GM12878 (cell line): ENCODE measurements around the gene PDE6A. TPM values are rescaled to one million over a fixed set of nuclear protein-coding genes. Genes with fewer than 3 reads are reported as not detected.

Source experiments
- ATAC-seq: fragments of 200-7000 bp; cut with Tn5 transposase; 3 replicates; pipeline ENCODE4 v1.9.1; 2020; ENCODE audit warnings: mild to moderate bottlenecking, moderate library complexity
- BruUV-seq: library from RNA; stranded (reverse); fragments of 400-500 nt; replicated peaks from 2 replicates; lab custom pipeline; 2021; lab: Mats Ljungman, UMichigan
- CTCF ChIA-PET: fragments of 300-600 bp; sonication (Branson Sonifier 250); formaldehyde crosslinking; extraction: SDS; loops from one replicate; lab custom pipeline; 2021; ENCODE audit warnings: inconsistent platforms; lab: Yijun Ruan, JAX
- POLR2A ChIA-PET: fragments of 350-600 bp; formaldehyde crosslinking; extraction: SDS; loops from one replicate; lab custom pipeline; 2021; ENCODE audit warnings: inconsistent platforms; lab: Charles Lee
- RAD21 ChIA-PET: fragments of 300-600 bp; sonication (Branson Sonifier 250); formaldehyde crosslinking; loops from one replicate; lab custom pipeline; 2023; ENCODE audit warnings: antibody characterized with exemption; ENCODE audit not compliant: unreplicated experiment; lab: Charles Lee
- SMC1A ChIA-PET: fragments of 300-600 bp; sonication (Branson Sonifier 250); formaldehyde crosslinking; loops from one replicate; lab custom pipeline; 2023; ENCODE audit not compliant: unreplicated experiment, uncharacterized antibody; lab: Charles Lee
- DNase-seq: peaks from one replicate; pipeline ENCODE4 v3.0.0-alpha.2; 2011; ENCODE audit warnings: low read depth, low spot score
- FAIRE-seq: peaks from 3 replicates; lab custom pipeline; 2011; peaks lifted over from hg19 to GRCh38; lab: Jason Lieb, UNC
- H2AFZ ChIP-seq: 2 replicates; pipeline ENCODE4 v1.6.0; 2011; ENCODE audit warnings: low read depth, low read length, control low read depth; ENCODE audit not compliant: control insufficient read depth
- H3K27ac ChIP-seq: 2 replicates; pipeline ENCODE4 v1.5.1; 2011; ENCODE audit warnings: control low read depth; ENCODE audit not compliant: control insufficient read depth, insufficient read depth
- H3K27me3 ChIP-seq, 2 experiments: replicated peaks in 1 of 2; 2 replicates each; pipeline versions ENCODE4 v1.6.0 to v1.6.1; 2011; ENCODE audit warnings: low read length in 1 of 2; ENCODE audit not compliant: control insufficient read depth in 2 of 2, insufficient read depth in 2 of 2
- H3K36me3 ChIP-seq, 2 experiments: 2 replicates each; pipeline ENCODE4 v1.5.1; 2011; ENCODE audit warnings: low read length in 1 of 2; ENCODE audit not compliant: control insufficient read depth in 2 of 2, insufficient read depth in 2 of 2
- H3K4me1 ChIP-seq: 2 replicates; pipeline ENCODE4 v1.6.1; 2011; ENCODE audit warnings: mild to moderate bottlenecking, low read length, moderate library complexity, mixed read lengths; ENCODE audit not compliant: control insufficient read depth, insufficient read depth
- H3K4me2 ChIP-seq: 2 replicates; pipeline ENCODE4 v1.6.0; 2011; ENCODE audit warnings: control low read depth; ENCODE audit not compliant: control insufficient read depth, insufficient read depth
- H3K4me3 ChIP-seq: fragments of 200-600 bp; sonication (generic); 2 replicates; pipeline ENCODE4 v1.5.1; 2016
- H3K79me2 ChIP-seq: 2 replicates; pipeline ENCODE4 v1.6.0; 2011; ENCODE audit warnings: low read length; ENCODE audit not compliant: control insufficient read depth, insufficient read depth
- H3K9ac ChIP-seq: 2 replicates; pipeline ENCODE4 v1.8.0; 2011; ENCODE audit warnings: low read length, control low read depth, mixed read lengths; ENCODE audit not compliant: control insufficient read depth, insufficient read depth
- H3K9me3 ChIP-seq: replicated peaks from 3 replicates; pipeline ENCODE4 v1.5.1; 2011; ENCODE audit warnings: mild to moderate bottlenecking, low read length; ENCODE audit not compliant: control insufficient read depth, insufficient read depth
- H4K20me1 ChIP-seq: 2 replicates; pipeline ENCODE4 v1.6.0; 2011; ENCODE audit not compliant: control insufficient read depth, insufficient read depth
- CHD1 ChIP-seq: IDR thresholded peaks from 2 replicates; pipeline ENCODE4 v1.6.1; 2012; ENCODE audit warnings: low read depth, low read length, improper control_type of control experiment
- CHD4 ChIP-seq: fragments of 200-600 bp; sonication (generic); IDR thresholded peaks from 2 replicates; pipeline ENCODE4 v1.6.1; 2016; ENCODE audit warnings: mild to moderate bottlenecking
- GABPA ChIP-seq: IDR thresholded peaks from 2 replicates; pipeline ENCODE4 v1.6.1; 2014; ENCODE audit warnings: antibody characterized with exemption, low read depth, mild to moderate bottlenecking, inconsistent platforms
- MXI1 ChIP-seq: fragments of 150-350 bp; IDR thresholded peaks from 2 replicates; pipeline ENCODE4 v1.6.1; 2011; ENCODE audit warnings: low read depth, mild to moderate bottlenecking, inconsistent platforms, low read length, improper control_type of control experiment
- MYC ChIP-seq: IDR thresholded peaks from 2 replicates; pipeline ENCODE4 v1.6.1; 2011; ENCODE audit warnings: mild to moderate bottlenecking, low read length, moderate library complexity, inconsistent platforms; ENCODE audit not compliant: insufficient read depth, insufficient replicate concordance, insufficient read length, severe bottlenecking
- NFIC ChIP-seq: IDR thresholded peaks from 2 replicates; pipeline ENCODE4 v1.6.1; 2012; ENCODE audit warnings: low read depth, mild to moderate bottlenecking, inconsistent platforms, low read length, moderate library complexity
- SMC3 ChIP-seq: IDR thresholded peaks from 2 replicates; pipeline ENCODE4 v1.6.1; 2011; ENCODE audit warnings: low read length, improper control_type of control experiment, borderline replicate concordance
- SPI1 ChIP-seq: IDR thresholded peaks from 2 replicates; pipeline ENCODE4 v1.6.1; 2011; ENCODE audit warnings: low read depth, mild to moderate bottlenecking, low read length, moderate library complexity, borderline replicate concordance; ENCODE audit not compliant: insufficient read depth
- TAF1 ChIP-seq: IDR thresholded peaks from 2 replicates; pipeline ENCODE4 v1.6.1; 2011; ENCODE audit warnings: mild to moderate bottlenecking, low read depth, low read length, borderline replicate concordance
- TBL1XR1 ChIP-seq: IDR thresholded peaks from 2 replicates; pipeline ENCODE4 v1.6.1; 2012; ENCODE audit warnings: low read depth, low read length, improper control_type of control experiment
- WRNIP1 ChIP-seq: IDR thresholded peaks from 2 replicates; pipeline ENCODE4 v1.6.1; 2011; ENCODE audit warnings: low read depth, low read length, improper control_type of control experiment, borderline replicate concordance
- YBX1 ChIP-seq: fragments of 450-650 bp; IDR thresholded peaks from 2 replicates; pipeline ENCODE4 v1.6.1; 2016; ENCODE audit warnings: antibody characterized with exemption
- WGBS: methylation state at CpG from one replicate; pipeline ENCODE4 v1.1.6; 2016; ENCODE audit warnings: low lambda C conversion rate; ENCODE audit not compliant: insufficient replicate concordance, insufficient coverage; ENCODE audit errors: missing lambda C conversion rate; 5-methylcytosine and 5-hydroxymethylcytosine counted together
- in situ Hi-C: fragments of 300-500 bp; cut with MboI; formaldehyde crosslinking; loops from 9 replicates; pipeline ENCODE4 v1.14.3; 2018; ENCODE audit warnings: mixed read lengths
- intact Hi-C: fragments of 100-400 bp; cut with micrococcal nuclease; formaldehyde crosslinking; loops from one replicate; pipeline ENCODE4 v1.14.2; 2022; ENCODE audit not compliant: unreplicated experiment
- polyA plus RNA-seq, 11 experiments: library from polyadenylated mRNA; depleted of rRNA in 4 of 11; unstranded in 6 of 11; stranded (reverse) in 5 of 11; fragments of >200 nt; fragmentation: Nextera tagmentation in 4 of 11; fragmentation: Illumina TruSeq in 1 of 11; extraction: Ambion mirVana in 4 of 11; extraction: Trizol in 1 of 11; gene quantifications; 1 replicate in 1 of 11; 2 replicates in 10 of 11; pipeline versions ENCODE4 v1.2.1 to v1.2.3, GENCODE V29; 2011 to 2016; ENCODE audit warnings: inconsistent platforms in 2 of 11, missing spikeins in 2 of 11, low read depth in 1 of 11
- total RNA-seq, 4 experiments: library from RNA; depleted of rRNA in 3 of 4; stranded (reverse); fragments of >200 nt in 3 of 4; fragmentation: Illumina TruSeq in 1 of 4; extraction: Trizol in 1 of 4; gene quantifications; 2 replicates each; pipeline versions ENCODE4 v1.2.1 to v1.2.3, GENCODE V29; 2013 to 2021
- TF ChIP-seq, protein P1 (sequence below): IDR thresholded peaks from 2 replicates; pipeline ENCODE4 v1.6.1; 2011; ENCODE audit warnings: borderline replicate concordance, low read depth, mild to moderate bottlenecking, moderate library complexity, mixed read lengths, low read length; ENCODE audit not compliant: insufficient read depth; ENCODE audit errors: extremely low read length
- TF ChIP-seq, protein P2 (sequence below): fragments of 150-350 bp; IDR thresholded peaks from 2 replicates; pipeline ENCODE4 v1.6.1; 2016; ENCODE audit warnings: low read depth, low read length

The PDE6A gene
- total and polyA plus RNA-seq, 10 of the 15 experiments (the other 5 are each of a cell fraction or from before 2014, with no cell fraction given), result 0.05 to 0.26 TPM; not detected in 8

DNA sequence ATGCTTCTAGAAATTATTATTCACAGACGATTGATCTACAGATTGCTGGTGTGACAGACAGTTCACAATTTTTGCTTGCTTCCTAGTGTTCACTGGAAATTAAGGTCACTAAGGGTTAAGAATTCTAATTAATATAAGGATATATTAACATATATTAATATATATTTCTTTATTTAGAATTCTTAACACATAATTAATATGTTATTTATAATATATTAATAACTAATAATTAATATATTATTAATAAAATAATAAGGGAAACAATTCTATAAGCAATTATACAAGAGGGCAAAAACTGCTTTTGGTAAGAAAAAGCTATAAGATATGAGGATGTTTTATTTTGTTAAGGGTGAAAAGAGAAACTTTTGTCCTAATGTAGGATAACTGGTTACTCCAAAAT lies 56.3 kb downstream of the PDE6A start:
- in situ Hi-C loops, result no loop called here
- H3K4me2 ChIP-seq, result no peak overlapping the region
- ChIA-PET SMC1A (no interaction called here), RAD21 (no interaction called here), CTCF (interaction anchor here (1.4 kb wide), 1 partner anchor 36 kb away, joined by 4 read pairs; no protein-coding TSS in a partner anchor), POLR2A (no interaction called here)
- FAIRE-seq (no peak), ATAC-seq (no peak), DNase-seq (no peak)
- intact Hi-C loops, result no loop called here
- no peak overlapping the region for H2AFZ ChIP-seq
- H4K20me1 ChIP-seq, result no peaks in the 10 kb centered on the region
- no peak for TF ChIP-seq MXI1
- TF ChIP-seq, protein P1, sequence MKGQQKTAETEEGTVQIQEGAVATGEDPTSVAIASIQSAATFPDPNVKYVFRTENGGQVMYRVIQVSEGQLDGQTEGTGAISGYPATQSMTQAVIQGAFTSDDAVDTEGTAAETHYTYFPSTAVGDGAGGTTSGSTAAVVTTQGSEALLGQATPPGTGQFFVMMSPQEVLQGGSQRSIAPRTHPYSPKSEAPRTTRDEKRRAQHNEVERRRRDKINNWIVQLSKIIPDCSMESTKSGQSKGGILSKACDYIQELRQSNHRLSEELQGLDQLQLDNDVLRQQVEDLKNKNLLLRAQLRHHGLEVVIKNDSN, result no peak
- no peak for TF ChIP-seq MYC
- TF ChIP-seq, protein P2, sequence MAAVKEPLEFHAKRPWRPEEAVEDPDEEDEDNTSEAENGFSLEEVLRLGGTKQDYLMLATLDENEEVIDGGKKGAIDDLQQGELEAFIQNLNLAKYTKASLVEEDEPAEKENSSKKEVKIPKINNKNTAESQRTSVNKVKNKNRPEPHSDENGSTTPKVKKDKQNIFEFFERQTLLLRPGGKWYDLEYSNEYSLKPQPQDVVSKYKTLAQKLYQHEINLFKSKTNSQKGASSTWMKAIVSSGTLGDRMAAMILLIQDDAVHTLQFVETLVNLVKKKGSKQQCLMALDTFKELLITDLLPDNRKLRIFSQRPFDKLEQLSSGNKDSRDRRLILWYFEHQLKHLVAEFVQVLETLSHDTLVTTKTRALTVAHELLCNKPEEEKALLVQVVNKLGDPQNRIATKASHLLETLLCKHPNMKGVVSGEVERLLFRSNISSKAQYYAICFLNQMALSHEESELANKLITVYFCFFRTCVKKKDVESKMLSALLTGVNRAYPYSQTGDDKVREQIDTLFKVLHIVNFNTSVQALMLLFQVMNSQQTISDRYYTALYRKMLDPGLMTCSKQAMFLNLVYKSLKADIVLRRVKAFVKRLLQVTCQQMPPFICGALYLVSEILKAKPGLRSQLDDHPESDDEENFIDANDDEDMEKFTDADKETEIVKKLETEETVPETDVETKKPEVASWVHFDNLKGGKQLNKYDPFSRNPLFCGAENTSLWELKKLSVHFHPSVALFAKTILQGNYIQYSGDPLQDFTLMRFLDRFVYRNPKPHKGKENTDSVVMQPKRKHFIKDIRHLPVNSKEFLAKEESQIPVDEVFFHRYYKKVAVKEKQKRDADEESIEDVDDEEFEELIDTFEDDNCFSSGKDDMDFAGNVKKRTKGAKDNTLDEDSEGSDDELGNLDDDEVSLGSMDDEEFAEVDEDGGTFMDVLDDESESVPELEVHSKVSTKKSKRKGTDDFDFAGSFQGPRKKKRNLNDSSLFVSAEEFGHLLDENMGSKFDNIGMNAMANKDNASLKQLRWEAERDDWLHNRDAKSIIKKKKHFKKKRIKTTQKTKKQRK, result no peak
- TF ChIP-seq CHD4, result no peak
- TF ChIP-seq NFIC, result no peak
- TF ChIP-seq SPI1, result no peak
- TF ChIP-seq SMC3, result no peak
- TF ChIP-seq TBL1XR1, result no peak
- no peak for TF ChIP-seq CHD1
- no peak for TF ChIP-seq YBX1
- TF ChIP-seq GABPA, result no peak
- no peak for TF ChIP-seq TAF1
- no peak for TF ChIP-seq WRNIP1
- H3K36me3 ChIP-seq, result no peaks in the 10 kb centered on the region
- H3K27me3 ChIP-seq, result no peaks in the 10 kb centered on the region
- no peak overlapping the region for H3K9ac ChIP-seq
- BruUV-seq, result no TSS peak
- no peaks in the 10 kb centered on the region for H3K4me1 ChIP-seq
- 38% methylated on average over 1 of the region's 1 CpG for WGBS
- no peak overlapping the region for H3K4me3 ChIP-seq
- H3K9me3 ChIP-seq, result no peaks in the 10 kb centered on the region
- no peaks in the 10 kb centered on the region for H3K79me2 ChIP-seq
- H3K27ac ChIP-seq, result no peak overlapping the region
